Measurements from ENCODE around the gene BMP4. TPM values are rescaled to one million over a fixed set of nuclear protein-coding genes. Genes with fewer than 3 reads are reported as not detected.

Gene BMP4
- total and polyA plus RNA-seq, 4 donors: 2.0 to 4.2 (median 2.4) TPM

GRCh38 chr14:53975444-53975843, 18.8 kb upstream of the BMP4 start:
- H3K9ac ChIP-seq (ENCODE audit: low read depth in 1 of 2, low read length in 2 of 2): no peak overlapping the region
- H3K36me3 ChIP-seq (ENCODE audit: control insufficient read depth in 4 of 4, insufficient read depth in 3 of 4, low read depth in 1 of 4, low read length in 3 of 4): no peaks in the 10 kb centered on the region
- H3K27ac ChIP-seq (ENCODE audit: low read depth in 1 of 2, low read length in 2 of 2): no peak overlapping the region
- no peak for DNase-seq (ENCODE audit: low spot score)
- 81% methylated on average over 5 of the region's 5 CpGs for WGBS
- no peaks in the 10 kb centered on the region for H3K9me3 ChIP-seq (ENCODE audit: control insufficient read depth in 4 of 4, low read length in 3 of 4)
- no peak for TF ChIP-seq EGR1 (IDR thresholded peaks at IDR 0.05; ENCODE audit: low read depth in 2 of 2)
- TF ChIP-seq HNF4G (IDR thresholded peaks at IDR 0.05): no peak
- TF ChIP-seq ATF3 (IDR thresholded peaks at IDR 0.05): no peak
- TF ChIP-seq GABPA (IDR thresholded peaks at IDR 0.05 in 1 of 2, conservative IDR thresholded peaks at IDR 0.05 in 1 of 2): no peak
- no peak for TF ChIP-seq RXRA (IDR thresholded peaks at IDR 0.05)
- TF ChIP-seq TAF1 (conservative IDR thresholded peaks at IDR 0.05): no peak
- no peak for TF ChIP-seq SP1 (IDR thresholded peaks at IDR 0.05)
- no peak for TF ChIP-seq FOXA1 (IDR thresholded peaks at IDR 0.05)
- no peak for TF ChIP-seq YY1 (IDR thresholded peaks at IDR 0.05)
- TF ChIP-seq JUND (IDR thresholded peaks at IDR 0.05): no peak
- TF ChIP-seq MAX (IDR thresholded peaks at IDR 0.05): no peak
- no peak for TF ChIP-seq ZBTB33 (IDR thresholded peaks at IDR 0.05)
- no peak for TF ChIP-seq FOXA2 (IDR thresholded peaks at IDR 0.05)
- no peak for TF ChIP-seq RAD21 (IDR thresholded peaks at IDR 0.05)
- TF ChIP-seq CTCF (IDR thresholded peaks at IDR 0.05; ENCODE audit: low read depth, low read length, missing input control): no peak
- no peak for TF ChIP-seq HNF4A (conservative IDR thresholded peaks at IDR 0.05)
- no peak for TF ChIP-seq NR2F2 (IDR thresholded peaks at IDR 0.05)
- TF ChIP-seq REST (IDR thresholded peaks at IDR 0.05): no peak
- peaks cover 0 to 3% (median 1%) of the 10 kb centered on the region in 4 donors for H3K4me1 ChIP-seq (ENCODE audit: control insufficient read depth in 4 of 4, insufficient read depth in 4 of 4, low read length in 3 of 4)
- H3K4me3 ChIP-seq (ENCODE audit: low read depth in 1 of 3, low read length in 3 of 3): no peak overlapping the region
- H3K27me3 ChIP-seq (ENCODE audit: control insufficient read depth in 4 of 4, insufficient read depth in 4 of 4, low read length in 3 of 4): peaks cover 0 to 2% (median 0%) of the 10 kb centered on the region in 4 donors

Data from liver (tissue), 9 donors.